Measurements from ENCODE around the gene KCNH3.
A peak's percentile ranks its signal among the peaks of the same experiment; 100 is the strongest.
"Not testable (repeated sequence)": the region's sequence is repeated elsewhere in the genome, so short reads cannot be mapped to it uniquely, and the experiment has no call there.

The KCNH3 gene, protein sequence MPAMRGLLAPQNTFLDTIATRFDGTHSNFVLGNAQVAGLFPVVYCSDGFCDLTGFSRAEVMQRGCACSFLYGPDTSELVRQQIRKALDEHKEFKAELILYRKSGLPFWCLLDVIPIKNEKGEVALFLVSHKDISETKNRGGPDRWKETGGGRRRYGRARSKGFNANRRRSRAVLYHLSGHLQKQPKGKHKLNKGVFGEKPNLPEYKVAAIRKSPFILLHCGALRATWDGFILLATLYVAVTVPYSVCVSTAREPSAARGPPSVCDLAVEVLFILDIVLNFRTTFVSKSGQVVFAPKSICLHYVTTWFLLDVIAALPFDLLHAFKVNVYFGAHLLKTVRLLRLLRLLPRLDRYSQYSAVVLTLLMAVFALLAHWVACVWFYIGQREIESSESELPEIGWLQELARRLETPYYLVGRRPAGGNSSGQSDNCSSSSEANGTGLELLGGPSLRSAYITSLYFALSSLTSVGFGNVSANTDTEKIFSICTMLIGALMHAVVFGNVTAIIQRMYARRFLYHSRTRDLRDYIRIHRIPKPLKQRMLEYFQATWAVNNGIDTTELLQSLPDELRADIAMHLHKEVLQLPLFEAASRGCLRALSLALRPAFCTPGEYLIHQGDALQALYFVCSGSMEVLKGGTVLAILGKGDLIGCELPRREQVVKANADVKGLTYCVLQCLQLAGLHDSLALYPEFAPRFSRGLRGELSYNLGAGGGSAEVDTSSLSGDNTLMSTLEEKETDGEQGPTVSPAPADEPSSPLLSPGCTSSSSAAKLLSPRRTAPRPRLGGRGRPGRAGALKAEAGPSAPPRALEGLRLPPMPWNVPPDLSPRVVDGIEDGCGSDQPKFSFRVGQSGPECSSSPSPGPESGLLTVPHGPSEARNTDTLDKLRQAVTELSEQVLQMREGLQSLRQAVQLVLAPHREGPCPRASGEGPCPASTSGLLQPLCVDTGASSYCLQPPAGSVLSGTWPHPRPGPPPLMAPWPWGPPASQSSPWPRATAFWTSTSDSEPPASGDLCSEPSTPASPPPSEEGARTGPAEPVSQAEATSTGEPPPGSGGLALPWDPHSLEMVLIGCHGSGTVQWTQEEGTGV

DNA sequence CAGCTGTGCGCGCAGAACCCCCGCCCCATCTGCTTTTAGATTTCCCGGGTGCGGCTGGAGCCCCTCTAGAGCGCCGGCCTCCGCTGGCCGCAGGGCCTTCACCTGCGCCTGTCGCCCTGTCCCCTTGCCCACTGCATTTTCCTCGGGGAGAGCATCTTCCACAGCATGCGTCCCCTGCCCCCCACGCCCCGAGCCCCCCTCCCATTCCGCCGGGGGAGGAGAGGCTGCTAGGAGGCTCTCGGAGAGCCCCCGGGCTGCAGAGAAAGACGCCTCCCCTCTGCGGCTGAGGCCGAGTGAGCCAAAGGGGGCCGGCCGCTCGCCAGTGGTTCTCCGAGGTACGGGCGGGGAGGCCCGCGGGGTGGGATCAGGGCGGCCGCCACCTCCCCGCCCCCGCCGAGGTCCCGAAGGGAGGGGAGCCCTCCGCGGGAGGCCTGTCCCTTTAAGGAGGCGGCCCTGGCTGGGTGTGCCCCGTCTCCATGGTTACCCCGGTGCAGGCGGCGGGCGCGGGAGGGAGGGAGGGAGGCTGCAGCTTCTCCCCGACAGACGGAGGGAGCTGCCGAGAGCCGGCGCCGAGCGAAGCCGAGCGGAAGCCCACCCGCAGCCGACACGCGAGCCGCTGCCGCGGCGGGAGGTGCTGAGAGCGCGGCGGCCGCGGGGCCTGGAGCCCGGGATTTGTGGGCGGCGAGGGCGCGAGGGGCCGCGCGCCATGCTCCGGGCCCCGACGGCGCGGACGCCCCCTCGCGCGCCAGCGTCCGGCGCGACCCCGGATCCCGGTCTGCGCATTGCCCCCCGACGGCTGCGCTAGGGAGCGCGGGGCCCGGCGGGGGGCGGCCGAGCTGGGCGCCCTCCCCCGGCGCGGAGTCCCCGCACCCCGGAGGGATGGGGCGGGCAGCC lies at the start of gene KCNH3:
TSS of gene KCNH3 (plus strand) at position 521 of the 894 bp plus-strand sequence. CDS start 387 bp downstream, outside the sequence.
- DNase-seq = peak; percentile 85

DNA sequence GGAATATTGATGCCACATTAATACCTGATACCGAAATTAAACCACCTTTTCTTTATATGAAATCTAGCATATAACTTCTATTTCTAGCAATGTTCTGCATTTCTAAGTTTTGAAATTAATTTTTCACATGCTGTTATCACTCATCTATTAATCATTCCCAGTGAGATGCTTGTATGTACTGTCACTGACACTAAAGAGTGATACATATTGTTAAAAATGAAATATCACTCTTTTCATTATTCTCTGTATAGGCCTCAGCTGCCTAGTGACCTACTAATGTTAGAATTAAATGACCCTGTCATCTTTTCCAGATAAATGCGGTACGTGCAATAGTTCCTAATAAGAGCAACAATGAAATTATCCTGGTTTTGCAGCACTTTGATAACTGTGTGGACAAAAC lies 49.7 kb upstream of the KCNH3 start:
- DNase-seq = no peak

DNA sequence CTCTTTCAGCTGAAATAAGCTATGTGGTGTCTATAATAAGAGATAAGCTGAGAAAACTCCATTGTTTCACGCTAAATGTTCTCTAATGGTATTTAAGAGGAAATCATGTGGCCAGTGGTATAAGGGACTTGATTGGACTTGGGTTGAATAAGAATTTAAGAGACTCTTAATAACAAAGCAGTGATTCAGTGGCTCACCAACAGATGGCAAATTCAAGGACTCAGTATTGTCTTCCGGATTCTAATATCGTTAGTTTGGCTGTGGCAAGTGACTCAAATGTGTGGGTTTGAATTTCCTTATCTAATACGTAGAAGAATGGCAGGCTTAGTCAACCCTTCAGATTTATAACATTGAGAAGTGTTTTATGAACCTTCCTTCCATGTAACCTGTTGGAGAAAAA lies 49.1 kb upstream of the KCNH3 start:
- no peak for DNase-seq

DNA sequence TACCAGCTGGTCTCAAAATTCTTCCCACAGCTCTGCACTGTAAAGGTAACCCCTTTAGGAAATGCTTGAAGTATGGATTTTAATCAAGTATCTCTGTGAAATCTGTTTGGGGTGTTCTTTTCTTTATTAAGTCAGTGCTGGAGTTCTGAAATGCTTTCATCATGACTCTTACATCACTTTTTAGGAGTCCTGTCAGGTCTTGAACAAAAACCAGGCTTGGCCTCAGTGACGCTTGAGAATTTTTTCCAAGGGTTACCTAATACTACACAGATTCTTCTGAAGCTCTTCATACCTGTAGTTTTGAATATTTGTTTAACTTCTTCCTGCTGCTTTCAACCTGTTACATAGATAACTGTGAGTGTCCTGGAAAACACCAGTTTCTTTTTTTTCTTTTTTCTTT lies 47.0 kb upstream of the KCNH3 start:
- DNase-seq = no peak

DNA sequence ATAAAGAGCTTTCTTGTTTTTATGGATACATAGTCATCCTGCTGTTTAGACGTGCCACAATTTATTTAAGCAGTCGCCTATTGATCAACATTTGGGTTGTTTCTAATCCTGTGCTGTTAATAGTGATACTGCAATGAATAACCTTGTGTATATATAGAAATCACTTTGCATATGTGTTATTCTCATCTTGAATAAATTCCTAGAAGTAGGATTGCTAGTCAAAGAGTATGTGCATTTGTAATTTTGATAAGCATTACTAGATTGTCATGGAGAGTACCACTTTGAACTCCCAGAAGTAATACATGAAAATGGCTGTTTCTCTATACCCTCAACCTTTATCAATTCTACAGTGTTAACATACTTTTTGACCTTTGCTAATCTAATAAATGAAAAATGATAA lies 44.9 kb upstream of the KCNH3 start:
- no peak for DNase-seq

DNA sequence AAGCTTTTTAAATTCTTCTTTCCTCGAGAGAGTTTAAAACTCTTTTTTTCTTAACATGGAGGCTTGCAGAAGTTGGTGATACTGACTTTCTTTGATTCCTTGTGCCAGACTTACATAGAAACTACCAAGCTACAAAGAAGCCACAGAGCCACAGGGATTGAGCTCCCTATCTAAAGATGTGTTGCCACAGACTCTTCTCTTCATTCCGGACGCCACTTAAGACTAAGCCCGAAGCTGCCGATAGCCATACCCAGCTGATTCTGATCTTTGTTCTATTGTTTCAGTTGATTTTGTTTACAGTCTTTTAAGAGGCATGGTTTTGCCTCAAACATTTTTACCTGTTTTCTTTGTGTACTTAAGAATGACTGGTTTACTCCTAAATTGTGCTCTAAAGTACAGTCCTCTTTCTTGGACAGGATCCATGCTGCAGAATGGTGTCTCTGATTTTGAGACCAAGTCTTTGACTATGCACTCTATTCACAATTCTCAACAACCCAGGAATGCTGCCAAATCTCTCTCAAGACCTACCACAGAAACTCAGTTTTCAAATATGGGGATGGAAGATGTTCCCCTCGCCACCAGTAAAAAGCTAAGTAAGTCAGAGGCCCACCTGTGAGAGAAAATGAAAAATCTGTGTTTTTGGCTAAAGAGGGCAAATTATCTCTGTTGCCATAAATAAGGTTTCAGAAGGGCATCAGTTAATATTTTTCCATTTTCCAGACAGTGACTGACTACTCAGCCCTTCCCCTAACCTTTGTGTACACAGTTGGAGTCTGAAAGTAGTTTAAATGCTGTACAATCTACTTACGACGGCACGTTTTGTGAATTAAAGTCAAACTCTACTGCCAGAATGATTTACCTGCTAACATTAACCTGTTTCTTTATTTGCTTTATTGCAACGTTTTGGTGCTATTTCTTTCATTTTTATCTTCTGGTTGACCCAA lies 42.1 kb upstream of the KCNH3 start:
- no peak for DNase-seq

DNA sequence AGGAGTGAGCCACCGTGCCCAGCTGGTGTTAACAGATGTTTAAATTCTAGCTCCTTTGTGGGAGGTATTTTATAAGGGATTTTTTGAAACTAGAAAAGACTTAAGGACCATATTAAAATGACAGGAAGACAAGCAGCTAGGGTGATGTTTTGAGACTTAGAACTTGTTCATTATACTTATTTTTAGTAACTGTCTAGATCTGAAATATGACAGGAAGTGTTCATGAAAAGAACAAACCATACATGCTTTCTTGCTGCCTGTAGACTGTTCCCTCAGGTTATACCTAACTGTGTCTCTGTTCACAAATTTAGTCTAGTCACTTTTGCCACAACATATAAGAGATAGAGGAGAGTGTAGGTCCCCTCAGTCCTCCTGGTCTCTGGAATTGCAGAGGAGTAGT lies 36.9 kb upstream of the KCNH3 start:
- no peak for DNase-seq

DNA sequence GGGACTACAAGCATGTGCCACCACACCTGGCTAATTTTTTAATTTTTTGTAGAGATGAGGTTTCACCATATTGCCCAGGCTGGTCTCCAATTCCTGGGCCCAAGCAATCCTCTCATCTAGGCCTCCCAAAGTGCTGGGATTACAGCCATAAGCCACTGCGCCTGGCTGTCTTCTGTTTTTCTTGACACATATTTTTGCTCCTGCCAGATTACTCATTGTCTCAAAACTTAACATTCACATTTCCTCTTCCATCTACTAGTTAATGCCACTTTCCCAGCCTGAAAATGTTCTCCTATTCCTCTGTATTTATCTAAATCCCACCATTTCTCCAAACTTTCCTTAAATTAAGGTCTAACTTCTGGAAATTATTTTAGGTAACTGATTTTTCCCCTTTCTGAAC lies 36.2 kb upstream of the KCNH3 start:
- DNase-seq = no peak

DNA sequence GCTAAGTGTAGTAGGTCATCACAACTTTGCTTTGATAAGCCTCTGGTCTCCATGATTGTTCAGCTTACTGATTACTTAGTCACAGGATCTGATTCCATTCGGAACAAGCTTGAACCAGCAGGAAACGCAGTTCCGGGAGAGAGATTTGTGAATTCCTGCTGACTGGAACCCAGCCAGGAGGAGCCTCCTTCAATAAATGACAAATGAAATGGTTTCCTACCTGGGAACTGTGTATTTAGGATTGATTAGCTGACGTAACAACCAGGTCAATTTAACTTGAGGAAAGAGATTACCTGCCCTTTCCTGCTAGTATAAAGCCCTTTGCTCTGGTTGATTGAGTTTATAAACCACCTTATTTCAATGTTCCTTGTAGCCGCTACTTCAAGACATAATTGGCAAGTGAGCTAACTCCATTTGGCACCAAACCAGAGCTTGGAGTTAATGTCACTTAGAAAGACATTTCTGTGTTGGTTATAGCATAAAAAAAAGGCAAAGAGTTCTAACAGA lies 35.1 kb upstream of the KCNH3 start:
- no peak for DNase-seq

DNA sequence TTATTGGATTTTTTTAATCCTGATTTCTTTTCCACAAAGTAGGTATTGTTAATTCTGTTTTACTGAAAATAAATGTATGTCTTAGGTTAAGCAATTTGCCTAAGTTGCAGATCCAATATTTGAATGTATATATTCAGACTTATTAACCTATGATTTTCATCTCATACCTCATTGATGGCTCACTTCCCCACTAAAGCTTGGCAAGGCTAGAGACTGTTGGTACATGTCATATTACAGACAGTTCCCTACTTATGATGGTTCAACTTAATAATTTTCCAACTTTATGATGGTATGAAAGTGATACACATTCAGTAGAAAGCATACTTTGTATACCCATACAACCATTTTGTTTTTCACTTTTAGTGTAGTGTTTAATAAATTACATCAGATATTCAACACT lies 33.2 kb upstream of the KCNH3 start:
- no peak for DNase-seq

DNA sequence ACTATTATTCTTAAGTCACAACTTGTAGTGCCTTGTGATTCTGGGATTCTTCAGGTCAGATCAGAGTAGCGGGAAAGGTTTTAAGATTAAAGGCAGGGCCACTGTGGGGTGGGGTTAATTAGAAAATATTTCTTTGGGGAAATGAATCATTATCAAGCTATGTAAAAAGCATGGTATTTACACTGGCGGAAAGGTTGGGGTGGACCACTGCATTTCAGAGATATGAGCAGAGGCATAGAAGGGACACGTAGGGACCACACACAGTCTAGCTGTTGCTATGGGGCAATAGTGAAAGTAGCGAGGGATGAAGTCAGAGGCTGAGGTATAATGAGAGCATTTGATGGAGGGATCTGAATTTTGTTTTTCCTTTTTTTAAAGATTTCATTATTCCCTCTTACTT lies 31.7 kb upstream of the KCNH3 start:
- no peak for DNase-seq

DNA sequence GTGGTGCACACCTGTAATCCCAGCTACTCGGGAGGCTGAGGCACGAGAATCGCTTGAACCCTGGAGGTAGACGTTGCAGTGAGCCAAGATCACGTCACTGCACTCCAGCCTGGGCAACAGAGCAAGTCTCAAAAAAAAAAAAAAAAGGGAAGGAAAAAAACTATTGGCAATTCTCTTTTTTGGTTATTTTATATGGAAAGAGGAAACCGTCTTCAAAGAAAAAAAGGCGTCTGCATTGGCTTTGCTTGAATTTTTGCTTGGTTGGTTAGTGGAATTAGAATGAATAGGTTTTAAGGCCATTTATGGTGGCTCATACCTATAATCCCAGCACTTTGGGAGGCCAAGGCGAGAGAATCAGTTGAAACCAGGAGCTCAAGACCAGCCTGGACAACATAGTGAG lies 29.1 kb upstream of the KCNH3 start:
- not testable (repeated sequence) for DNase-seq

DNA sequence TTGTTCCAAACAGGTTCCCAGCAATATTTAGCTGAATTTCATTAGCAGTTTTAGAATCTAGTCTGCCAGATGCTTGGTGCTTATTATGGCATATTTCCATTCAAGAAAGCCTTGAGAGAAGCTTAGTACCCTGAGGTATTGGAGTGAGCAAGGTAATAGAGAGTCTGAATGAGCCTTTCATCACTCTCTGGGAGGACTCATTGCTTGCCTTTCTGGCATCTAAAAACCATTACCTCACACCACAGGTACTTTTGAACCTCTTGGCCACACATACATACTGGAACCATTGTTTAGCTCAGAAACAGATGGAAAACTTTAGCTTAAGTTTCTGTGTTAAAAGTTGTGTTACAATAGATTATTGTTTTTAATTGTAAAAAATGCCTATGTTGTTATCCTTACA lies 27.4 kb upstream of the KCNH3 start:
- no peak for DNase-seq

DNA sequence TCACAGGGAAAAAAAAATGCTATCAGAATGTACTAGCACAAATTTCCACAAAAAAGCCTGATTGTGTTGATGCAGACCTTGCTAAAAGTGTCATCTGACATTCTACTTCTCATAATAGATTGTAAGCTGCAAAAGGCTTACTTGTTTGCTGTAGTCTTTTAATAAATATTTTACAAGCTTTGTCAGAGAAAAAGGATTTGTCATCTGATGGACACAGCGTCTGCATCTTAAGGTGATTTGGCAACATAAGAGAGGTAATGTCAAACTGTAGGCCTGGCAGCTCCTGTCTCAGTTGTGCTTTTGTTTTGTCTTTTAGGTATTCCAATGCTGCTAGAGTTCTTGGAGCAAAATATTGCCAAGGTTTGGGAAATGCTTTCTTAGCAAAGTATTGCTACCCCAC lies 26.3 kb upstream of the KCNH3 start:
- no peak for DNase-seq

DNA sequence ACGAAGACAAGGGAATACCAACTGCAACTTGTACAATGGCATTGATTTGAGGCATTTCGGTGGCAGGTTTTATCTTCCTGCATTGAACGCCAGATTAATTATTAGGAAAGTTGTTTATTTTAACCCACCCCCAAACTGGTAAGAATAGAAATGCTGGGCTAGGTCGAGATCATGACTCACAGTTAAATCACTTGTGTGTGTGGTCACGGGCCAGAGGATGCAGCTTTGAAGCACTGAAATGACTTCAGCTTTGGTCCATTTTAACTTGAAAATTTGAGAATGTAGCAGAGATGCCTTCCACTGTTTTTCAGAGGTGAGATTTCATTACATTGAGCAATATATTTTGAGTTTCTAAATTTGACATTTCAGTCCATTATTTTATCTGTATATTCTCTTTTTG lies 23.6 kb upstream of the KCNH3 start:
- DNase-seq = no peak

DNA sequence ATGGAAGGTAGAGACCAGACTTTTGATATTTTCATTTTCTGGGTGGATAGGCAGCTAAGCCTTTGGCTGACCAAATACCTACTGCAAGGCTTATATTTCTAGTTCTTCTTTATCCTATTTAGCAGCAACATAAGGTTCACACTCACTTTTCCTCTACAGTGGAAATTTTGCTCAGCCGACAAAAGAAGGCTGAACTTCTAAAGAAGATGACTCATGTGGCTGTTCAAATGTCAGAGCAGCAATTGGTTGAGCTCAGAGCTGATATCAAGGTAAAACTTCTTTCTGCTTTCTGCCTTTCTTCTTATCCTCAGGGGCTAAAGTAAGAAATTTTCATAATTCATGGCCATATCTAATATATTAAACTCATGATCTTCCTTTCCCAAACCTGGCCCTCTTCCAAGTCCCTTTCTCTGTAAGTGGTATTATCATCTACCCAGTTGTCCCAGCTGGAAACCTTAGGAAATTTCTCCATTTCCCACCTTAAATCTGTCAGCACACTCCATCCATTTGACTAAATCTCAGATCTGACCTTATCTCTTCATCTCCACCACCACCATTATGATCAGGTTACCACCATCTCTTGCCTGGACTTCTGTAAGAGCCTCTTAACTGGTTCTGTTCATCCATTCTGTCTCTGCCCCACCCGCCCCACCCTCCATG lies 19.8 kb upstream of the KCNH3 start:
- no peak for DNase-seq

DNA sequence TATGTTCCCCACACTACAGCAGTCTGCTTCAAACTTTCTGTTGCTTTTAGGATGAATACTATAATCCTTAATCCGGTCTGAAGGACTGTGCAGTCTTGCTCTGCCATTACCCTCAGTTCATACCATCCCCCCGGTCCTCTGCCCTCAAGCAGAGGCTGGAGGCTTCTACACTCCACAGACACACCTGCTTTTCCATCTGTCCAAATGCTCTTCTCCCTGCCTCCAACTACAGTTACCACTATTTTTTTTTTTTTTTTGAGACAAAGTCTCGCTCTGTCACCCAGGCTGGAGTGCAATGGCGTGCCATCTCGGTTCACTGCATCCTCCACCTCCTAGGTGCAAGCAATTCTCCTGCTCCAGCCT lies 19.3 kb upstream of the KCNH3 start:
- no peak for DNase-seq

DNA sequence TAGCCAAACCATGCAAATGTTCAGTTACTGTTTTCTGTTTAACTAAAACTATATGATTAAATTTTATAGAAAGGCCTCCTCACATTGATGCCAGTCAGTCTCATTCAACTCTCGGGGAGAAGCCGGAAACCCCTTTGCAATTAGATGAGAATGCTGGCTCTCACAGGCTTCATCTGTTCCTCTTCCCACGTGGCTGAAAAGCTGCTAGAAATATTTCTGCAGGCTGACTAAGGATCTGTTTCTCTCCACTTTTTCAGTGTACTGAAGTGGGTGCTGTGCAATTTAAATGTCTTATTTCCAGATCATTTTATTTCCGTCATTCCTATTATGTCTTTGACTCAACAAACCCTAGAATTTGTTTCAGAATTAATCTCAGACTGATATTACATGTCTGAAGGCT lies 17.4 kb upstream of the KCNH3 start:
- DNase-seq = no peak

DNA sequence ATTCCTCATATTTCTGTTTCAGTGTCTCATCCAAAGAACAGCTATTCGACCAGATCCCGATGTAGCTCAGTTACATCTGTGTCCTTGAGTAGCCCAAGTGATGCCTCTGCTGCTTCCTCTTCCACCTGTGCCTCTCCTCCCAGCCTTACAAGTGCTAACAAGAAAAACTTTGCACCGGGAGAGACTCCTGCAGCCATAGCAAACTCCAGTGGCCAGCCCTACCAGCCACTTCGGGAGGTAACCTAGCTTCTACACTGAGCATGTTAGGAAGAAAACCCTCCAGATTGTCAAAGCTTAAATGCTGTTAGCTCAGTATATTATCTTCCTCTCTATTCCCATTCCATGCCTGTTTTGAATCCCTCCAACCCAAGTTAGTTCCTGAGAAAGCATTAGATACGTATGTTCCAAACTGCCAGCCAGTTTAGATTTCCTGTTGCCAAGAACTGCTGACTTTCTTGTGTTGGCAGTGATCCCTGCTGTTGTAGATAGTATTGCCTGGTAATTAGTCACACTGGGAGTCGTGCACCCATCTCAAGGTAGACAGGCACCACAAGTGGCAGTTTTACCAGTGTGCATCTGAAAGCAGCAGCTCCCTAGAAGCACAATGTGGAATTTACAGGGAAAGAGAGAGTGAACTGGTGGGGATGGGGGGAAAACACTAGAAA lies 14.0 kb upstream of the KCNH3 start:
- DNase-seq = no peak

DNA sequence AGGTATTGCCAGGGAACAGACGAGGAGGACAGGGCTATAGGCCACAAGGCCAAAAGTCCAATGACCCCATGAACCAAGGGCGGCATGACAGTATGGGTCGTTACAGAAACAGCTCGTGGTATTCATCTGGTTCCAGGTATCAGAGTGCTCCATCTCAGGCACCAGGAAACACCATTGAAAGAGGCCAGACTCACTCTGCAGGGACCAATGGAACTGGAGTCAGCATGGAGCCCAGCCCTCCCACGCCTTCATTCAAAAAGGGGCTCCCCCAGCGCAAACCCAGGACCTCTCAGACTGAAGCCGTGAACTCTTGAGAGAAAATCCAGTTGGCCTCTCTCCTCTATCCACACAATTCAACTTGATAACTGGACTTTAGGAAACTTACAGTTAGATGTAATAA lies 12.9 kb upstream of the KCNH3 start:
- no peak for DNase-seq

All from activated CD4-positive, alpha-beta T cell treated with anti-CD3 and anti-CD28 coated beads, Interleukin-2, Interleukin-6, amounts not matched to agents 100 ng/mL and 50 ng/mL, durations not matched to agents 16 hours and 8 hours (primary cell).